Dermis blood vessel endothelial cell (primary cell): ENCODE measurements around the gene STXBP2. TPM values are rescaled to one million over a fixed set of nuclear protein-coding genes. Genes with fewer than 3 reads are reported as not detected.

Experiments used
- DNase-seq: peaks from one replicate; pipeline ENCODE4 v3.0.0; 2010
- total RNA-seq: library from RNA; depleted of rRNA; stranded (reverse); fragments of >200 nt; gene quantifications from 2 replicates; pipeline ENCODE4 v1.2.3, GENCODE V29; 2014

Gene STXBP2
- total RNA-seq, result 30.8 and 67.1 TPM in 2 replicates

DNA sequence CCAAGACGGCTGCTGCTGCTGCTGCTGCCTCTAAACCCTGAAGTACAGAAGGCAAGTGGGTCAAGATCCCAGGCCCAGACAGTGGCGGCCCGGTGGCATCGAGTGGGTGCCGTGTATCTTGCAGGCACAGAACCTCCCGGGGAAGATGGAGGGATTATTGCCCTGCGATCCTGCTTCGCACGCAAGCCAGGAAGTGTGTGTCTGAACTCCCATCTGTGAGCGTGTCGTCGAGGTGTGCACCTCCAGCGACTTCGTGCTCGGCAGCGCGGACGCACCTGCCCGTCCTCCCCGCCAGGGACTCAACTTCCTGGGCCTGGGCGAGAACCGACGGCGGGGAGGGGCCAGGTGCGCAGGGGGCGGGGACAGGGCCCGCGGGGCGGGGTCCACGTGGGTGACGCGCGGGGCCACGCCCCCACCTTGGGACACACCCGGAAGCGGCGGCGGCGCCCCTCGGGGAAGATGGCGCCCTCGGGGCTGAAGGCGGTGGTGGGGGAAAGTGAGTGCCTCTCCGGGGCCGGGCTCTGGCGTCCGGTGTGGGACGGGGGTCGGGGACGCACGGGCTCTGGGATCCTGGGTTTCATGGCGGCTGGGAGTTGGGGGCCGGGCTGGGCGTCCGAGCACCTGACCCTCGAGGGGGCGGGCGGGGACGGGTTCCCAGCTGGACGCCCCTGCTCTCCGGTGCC is at the start of gene STXBP2:
STXBP2 (plus strand) TSS at position 420 of the 683 bp plus-strand sequence; CDS start at position 460, 40 bp downstream.
- peak; percentile 59 for DNase-seq

DNA sequence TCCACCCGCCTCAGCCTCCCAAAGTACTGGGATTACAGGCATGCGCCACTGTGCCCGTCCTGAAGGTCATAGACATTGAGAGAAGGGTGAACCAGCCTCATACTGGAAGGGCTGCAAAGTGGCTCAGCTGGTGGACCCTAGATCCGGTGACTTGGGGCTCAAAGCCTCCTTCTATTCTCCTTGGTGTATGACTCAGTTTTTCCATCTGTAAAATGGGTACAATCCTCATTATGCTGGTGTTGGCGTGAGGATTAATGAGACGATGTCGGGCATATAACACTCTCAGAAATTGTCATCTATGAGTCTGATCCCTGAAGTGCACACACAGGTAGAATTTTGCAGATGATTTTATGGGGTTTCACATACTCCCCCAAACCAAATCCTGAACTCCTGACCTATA is 47.1 kb upstream of the STXBP2 start:
- DNase-seq, result no peak

DNA sequence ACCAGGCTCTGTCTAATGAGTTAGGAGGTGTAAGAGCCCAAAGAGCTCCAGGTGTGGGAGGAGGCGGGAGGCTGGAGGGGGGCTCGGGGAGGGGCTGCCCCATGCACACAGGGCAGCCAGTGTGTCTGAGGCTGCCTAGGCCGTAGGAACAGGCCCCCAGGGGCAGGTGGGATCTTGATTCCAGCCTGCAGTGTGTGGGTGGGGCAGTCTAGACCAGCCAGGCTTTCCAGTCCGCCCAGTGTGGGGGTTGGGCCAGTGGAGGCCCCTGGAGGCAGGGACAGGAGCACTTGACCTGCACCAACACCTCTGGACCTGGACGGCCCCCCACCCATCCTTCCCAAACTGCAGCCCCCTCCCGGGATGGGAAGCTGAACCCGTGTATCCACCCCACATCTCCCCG is 46.7 kb upstream of the STXBP2 start:
- no peak for DNase-seq

DNA sequence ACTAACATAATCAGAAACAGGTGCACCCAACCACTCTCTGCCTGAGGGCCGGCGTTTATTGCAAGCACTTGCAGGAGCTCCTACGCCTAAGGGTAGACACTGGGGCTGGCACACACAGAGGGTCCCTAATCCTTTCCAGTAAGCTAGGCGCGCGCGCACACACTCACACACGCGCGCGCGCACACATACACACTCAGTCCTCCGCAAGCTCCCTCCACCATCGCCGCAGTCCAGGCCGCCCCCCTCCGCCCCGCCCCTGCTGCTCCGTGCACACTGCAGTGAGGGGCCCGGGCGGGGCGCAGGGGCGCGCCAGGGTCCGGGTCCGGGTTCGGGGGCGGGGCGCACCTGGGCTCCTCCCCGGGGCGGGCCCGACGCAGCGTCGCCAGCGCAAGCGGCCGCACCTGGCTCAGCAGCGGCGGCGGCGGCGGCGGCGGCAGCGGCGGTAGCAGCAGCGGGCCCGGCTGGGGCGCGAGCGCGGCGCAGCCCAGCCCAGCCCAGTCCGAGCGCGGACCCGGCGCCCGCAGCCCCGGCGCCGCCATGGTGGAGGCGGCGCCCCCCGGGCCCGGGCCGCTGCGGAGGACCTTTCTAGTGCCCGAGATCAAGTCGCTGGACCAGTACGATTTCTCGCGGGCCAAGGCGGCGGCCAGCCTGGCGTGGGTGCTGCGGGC is 41.3 kb upstream of the STXBP2 start, which contains the start of gene CAMSAP3:
CAMSAP3 (plus strand) TSS at position 398 of the 668 bp plus-strand sequence; CDS start at position 538, 140 bp downstream.
- no peak for DNase-seq

DNA sequence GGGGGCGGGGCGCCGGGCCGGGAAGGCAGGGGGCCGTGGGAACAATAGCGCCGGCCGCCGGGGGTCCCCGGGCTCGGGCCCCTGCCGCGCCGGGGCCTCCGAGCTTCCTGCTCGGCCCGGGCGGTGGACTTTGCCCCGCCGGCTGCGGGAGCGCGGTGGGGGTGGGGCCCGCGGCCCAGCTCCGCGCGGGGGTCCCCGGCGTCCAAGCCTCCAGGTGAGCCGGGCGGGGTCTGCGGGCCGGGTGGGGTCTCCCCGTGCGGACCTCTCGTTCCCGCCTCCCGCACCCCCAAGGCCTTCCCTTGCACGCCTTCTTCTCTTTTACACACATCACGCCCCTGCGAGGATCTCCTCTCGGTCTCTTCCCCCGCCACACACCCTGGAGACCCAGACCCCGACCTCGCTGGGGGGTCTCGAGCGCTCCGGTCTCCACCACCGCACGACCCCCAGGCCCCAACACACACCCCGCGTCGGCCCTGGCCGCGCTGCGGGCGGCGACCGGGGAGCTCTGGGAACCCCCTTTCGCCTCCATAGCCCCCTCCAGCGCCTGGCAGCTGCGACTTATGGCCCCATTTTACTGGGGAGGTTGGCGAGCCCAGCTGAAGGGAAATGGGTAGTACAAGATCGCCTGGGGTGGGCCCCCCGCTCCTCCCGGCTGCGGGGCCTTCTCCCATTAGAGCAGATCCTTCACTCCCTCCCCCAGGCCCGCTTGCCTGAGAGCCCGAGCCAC is 40.5 kb upstream of the STXBP2 start:
- DNase-seq, result no peak

DNA sequence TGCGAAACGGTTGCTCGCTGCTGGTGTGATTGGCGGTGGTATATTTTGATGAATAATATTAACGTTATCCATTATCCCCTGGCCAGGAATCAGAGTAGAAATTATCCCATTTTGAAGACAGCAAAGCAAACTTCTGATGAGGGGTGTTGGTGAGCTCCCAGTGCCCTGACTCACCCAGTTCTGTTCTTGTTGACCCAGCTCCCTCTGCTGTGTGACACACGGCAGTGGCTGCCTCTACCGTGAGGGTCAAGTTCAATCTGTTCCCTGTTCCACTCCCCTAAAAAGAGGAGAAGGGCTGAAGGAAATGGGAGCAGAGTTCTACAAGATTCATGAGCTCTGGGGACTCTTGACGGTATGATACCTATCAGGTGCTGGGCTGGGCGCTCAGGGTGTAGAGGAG is 39.2 kb upstream of the STXBP2 start:
- DNase-seq, result no peak

DNA sequence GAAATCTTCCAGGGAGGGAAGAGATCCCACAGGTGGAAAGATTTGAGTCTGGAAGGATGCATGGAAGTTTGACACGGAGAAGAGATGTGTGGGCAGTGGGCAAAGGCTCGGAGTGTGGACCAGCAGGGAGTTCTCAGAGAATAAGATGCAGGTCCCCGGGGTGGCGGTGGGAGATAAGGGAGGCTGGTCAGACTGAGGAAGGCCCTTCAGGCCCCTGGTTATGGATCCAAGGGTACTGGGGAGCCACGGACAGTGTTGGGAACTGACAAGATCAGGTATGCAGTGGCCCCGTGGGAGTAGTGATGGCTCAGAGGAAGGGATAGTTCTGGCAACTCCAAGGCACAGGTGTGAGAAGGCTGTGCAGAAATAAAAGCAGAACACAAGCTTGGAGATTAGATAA is 38.7 kb upstream of the STXBP2 start:
- no peak for DNase-seq

DNA sequence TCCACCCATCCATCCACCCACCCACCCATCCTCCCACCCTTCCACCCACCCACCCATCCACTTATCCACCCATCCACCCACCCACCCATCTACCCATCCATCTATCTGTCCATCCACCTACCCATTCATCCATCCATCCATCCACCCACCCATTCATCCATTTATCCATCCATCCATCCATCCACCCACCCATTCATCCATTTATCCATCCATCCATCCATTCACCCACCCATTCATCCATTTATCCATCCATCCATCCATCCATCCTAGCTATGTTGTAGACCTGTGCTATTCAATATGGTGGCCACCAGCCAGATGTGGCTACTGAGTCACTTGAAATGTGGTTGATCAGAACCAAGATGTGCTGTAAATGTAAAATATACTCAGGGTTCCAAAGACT is 36.2 kb upstream of the STXBP2 start:
- DNase-seq, result no peak

DNA sequence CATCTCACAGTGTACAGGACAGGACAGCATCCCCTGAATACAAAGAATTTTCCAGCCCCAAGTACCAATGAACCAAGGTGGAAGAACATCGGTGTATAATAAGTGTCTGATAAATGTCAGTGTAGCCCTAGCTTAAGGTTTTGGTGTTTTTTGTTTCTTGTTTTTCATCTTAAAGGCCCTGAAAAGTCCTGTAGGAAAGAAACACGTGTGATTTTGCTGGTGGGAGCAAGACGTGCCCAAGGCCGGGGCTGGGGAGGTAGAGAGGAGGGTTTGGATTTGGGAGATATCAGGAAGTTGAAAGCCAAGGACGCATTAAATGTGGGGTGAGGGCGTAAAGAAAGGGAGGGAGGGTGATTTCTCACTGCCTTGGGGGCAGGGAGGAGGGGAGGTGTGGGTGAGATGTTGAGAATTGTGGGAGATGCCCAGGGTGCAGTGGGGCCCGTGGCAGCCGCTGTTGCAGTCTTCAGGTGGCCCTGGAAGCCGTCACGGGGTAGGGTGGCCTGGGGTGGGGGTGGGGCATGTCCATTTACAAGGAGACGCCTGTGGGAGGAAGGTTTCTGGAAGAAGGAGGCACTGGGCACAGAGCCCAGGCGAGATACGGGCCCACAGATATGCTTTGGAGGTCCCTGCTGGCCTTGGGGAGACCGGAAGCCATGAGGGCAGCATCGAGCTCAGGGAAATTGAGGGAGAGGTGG is 34.5 kb upstream of the STXBP2 start:
- no peak for DNase-seq

DNA sequence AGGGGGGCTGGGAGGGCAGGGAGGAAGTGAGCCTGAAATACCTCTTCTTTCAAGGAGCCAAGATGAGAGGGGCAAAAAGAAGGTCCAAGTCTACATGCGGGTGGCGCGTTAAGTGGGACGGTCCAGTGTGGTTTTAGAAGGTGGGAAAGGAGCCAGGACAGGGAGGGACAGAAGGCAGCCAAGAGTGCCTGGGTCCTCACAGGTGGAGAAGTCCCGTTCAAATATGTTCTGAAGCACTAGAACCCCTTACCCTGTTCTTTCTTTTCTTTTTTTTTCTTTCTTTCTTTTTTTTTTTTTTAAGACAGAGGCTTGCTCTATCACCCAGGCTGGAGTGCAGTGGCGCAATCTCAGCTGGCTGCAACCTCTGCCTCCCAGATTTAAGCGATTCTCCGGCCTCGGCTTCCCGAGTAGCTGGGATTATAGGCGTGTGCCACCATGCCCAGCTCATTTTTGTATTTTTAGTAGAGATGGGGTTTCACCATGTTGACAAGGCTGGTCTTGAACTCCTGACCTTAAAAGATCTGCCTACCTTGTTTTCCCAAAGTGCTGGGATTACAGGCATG is 33.9 kb upstream of the STXBP2 start:
- DNase-seq, result no peak

DNA sequence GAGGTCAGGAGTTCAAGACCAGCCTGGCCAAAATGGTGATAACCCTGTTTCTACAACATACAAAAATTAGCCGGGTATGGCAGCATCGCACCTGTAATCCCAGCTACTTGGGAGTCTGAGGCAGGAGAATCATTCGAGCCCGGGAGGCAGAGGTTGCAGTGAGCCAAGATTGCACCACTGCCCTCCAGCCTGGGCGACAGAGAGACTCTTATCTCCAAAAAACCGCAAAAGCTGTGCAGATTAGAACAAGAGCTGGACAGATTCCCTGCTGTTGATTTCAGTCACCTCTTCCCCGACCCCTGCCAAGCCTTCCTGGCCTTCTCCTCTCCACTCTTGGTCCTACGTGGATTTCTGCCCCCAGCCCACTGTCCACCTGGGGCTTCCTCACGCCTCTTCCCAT is 33.0 kb upstream of the STXBP2 start:
- no peak for DNase-seq

DNA sequence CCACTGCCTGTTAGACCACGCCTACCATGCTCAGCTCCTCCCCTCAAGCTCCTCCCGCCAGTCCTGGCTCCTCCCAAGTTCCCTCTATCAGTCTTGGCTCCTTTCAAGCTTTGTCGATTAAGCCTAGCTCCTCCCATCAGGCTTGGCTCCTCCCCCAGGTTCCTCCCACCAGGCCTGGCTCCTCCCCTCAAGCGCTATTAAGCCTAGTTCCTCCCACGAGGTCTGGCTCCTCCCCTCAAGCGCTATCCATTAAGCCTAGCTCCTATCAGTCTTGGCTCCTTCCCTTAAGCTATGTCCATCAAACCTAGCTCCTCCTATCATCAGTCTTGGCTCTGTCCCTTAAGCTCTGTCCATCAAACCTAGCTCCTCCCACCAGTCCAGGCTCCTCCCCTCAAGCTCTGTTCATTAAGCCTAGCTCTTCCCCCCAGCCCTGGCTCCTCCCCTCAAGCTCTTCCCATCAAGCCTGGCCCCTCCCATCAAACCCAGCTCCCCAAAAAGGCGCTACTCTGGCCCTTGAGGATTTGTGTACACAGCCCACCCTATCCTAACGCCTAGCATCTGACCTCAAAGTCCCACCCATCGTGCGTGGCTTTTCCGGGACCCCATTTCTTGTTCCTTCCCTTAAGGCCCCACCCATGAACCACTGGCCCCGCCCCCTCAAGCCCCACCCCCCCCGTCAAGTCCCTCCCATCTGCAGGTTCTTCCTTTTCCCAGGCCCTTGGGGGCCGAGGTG is 31.3 kb upstream of the STXBP2 start:
- peak; percentile 43 for DNase-seq

DNA sequence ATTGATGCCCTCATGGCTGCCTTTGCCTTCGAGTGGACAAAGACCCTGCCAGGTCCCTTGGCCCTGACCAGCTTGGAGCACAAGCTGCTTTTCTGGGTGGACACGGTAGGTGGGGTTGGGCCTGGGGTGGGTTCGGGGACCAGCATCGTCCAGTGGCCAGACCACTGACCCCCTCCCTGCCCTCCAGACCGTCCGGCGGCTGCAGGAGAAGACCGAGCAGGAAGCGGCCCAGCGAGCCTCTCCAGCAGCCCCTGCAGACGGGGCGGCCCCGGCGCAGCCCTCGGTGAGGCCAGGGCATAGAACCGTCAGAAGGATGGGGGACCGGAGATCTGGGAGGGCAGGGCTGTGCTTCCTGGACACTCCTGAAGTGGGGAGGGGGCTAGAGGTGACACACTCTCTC is 30.6 kb upstream of the STXBP2 start:
- DNase-seq, result no peak

DNA sequence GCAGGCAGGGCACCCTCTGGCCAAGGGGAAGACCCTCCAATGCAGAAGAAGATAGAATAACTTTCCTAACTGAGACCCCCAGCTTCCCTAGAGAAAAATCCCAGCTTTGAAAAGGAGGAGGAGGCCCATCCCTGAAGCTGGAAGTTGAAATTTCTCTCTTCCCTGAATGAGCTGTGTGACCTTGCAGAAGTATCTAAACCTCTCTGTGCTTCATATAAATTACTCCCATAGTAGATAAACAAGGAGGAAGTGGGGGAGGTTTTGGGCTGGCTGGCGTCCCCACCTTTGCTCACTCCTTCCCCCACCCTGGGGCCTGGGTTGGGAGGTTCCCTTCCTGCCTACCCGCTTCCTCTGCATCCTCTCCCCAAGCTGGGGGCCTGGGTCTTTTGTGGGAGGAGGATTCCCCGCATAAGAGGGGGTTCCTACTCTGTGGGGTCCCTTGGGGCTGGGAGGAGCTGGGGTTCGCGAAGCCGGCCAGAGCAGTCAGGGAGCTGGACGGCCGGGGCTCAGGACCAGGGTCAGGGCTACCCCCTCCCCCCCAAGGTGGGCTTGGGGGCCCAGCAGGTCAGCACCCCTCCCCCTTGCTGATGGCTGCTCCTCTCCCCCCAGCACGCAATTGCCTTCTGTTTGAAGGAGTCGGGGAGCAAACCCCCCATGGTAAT is 29.6 kb upstream of the STXBP2 start:
- DNase-seq, result no peak

DNA sequence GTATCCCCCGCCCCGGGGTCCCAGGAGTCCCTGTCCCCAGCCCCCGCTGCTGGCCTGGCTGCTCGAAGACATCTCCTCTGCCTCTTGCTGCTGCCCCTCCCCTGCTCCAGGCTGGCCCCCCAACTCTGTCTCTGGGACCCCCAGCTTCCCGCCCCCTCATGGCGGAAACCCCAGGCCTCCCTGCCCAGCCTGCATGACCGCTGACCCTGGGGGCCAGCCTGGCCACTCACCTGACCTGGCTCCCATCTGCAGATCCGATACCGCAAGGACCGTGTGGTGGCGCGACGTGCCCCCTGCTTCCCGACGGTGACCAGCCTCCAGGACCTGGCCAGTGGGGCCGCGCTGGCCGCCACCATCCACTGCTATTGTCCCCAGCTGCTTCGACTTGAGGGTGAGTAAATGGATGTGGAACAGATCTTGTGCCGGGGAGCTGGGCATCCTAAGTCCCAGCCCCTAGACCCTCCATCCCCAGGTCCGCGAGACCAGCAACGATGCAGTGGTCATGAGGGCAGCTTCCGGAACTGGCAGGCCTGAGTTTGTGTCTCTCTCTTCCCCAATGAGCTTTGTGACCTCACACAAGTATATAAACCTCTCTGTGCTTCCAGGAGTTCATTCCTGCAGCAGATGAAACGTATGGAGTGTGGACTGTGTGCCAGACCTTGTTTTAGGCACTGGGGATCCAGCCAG is 28.9 kb upstream of the STXBP2 start:
- DNase-seq, result no peak

DNA sequence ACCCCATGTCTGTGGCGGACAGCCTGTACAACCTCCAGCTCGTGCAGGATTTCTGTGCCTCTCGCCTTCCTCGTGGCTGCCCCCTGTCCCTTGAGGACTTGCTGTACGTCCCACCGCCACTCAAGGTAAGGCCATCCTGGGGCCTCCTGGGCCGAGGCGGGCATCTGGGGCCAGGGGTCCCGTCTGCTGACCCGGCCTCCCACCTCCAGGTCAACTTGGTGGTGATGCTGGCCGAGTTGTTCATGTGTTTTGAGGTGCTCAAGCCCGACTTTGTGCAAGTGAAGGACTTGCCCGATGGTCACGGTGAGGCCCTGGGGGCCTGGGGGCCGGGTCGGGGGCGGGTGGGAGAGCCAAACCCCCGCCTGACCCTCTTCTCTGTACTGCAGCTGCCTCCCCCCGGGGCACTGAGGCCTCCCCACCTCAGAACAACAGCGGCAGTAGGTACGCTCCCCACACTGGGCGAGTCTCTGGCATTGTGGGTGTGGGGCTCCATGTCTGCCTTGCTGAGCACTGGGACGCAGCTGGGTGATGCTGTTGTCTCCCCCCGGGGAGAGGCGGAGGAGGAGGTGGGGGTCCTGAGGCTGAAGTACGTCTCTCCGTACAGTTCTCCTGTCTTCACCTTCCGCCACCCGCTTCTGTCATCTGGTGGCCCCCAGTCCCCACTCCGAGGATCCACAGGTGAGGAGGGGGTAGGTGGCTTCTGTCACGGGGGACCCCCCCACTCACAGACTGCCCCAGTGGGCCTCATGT is 26.2 kb upstream of the STXBP2 start:
- no peak for DNase-seq

DNA sequence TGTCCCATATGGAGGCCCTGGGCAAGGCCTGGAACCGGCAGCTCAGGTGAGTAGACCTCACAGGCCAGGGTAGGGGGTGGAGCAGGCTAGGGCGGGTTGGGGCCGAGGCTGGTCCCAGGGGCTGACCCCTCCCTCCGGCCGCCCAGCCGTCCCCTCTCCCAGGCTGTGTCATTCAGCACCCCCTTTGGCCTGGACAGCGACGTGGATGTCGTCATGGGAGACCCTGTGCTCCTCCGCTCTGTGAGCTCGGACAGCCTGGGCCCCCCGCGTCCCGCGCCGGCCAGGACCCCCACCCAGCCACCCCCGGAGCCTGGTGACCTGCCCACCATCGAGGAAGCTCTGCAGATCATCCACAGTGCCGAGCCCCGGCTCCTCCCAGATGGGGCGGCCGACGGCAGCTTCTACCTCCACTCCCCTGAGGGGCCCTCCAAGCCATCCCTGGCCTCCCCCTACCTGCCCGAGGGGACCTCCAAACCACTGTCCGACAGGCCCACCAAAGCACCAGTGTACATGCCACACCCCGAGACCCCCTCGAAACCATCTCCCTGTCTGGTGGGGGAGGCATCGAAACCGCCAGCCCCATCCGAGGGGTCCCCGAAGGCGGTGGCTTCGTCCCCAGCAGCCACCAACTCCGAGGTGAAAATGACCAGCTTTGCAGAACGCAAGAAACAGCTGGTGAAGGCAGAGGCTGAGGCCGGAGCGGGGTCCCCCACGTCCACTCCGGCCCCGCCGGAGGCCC is 25.2 kb upstream of the STXBP2 start:
- no peak for DNase-seq

DNA sequence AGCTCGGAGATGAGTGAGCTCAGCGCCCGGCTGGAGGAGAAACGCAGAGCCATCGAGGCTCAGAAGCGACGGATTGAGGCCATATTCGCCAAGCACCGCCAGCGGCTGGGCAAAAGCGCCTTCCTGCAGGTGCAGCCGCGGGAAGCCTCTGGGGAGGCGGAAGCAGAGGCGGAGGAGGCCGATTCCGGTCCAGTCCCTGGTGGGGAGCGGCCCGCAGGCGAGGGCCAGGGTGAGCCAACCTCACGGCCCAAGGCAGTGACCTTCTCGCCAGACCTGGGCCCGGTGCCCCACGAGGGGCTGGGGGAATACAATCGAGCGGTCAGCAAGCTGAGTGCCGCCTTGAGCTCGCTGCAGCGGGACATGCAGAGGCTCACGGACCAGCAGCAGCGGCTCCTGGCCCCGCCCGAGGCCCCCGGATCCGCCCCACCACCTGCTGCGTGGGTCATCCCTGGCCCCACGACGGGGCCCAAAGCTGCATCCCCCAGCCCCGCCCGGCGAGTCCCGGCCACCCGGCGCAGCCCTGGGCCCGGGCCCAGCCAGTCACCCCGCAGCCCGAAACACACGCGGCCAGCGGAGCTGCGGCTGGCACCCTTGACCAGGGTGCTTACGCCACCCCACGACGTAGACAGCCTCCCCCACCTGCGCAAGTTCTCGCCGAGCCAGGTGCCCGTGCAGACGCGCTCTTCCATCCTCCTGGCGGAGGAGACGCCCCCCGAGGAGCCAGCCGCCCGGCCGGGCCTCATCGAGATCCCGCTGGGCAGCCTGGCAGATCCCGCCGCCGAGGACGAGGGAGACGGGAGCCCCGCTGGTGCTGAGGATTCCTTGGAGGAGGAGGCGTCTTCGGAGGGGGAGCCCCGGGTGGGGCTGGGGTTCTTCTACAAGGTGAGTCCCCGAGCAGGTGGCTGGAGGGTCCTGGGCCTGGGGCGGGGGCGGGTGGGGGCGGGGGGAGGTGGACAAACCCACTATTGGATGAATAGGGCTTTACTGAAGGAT is 24.3 kb upstream of the STXBP2 start:
- DNase-seq, result no peak
